Coronary artery (tissue), 2 donors: ENCODE results near the gene JSRP1.

Experiments
- DNase-seq: peaks from one replicate; pipeline ENCODE4 v3.0.0-alpha.2; 2017; ENCODE audit warnings: low spot score
- H3K27ac ChIP-seq, 2 donors: fragments of 200-600 bp; sonication (generic); one replicate each; pipeline ENCODE4 v1.5.1; 2016 to 2019
- H3K4me3 ChIP-seq: fragments of 200-600 bp; sonication (generic); 2 replicates; pipeline ENCODE4 v1.5.1; 2016; ENCODE audit warnings: mild to moderate bottlenecking, moderate library complexity
- CTCF ChIP-seq: fragments of 200-600 bp; sonication (generic); IDR thresholded peaks from one replicate; pipeline ENCODE4 v1.5.1; 2019; ENCODE audit warnings: antibody characterized with exemption

Gene JSRP1

GRCh38 chr19:2247433-2248101, 8.7 kb downstream of the JSRP1 start:
- no peak for DNase-seq
- Histone ChIP-seq H3K4me3 (no peak overlapping the region), H3K27ac (no peak overlapping the region)
- no peak for TF ChIP-seq CTCF

- TF ChIP-seq CTCF, result no peak
- no peak for DNase-seq
These were observed 9.3 kb downstream of the JSRP1 start for GRCh38 chr19:2246801-2247361.

GRCh38 chr19:2246014-2246620, 10.1 kb downstream of the JSRP1 start:
- no peak for DNase-seq
- TF ChIP-seq CTCF, result no peak
- Histone ChIP-seq H3K27ac (no peak overlapping the region), H3K4me3 (no peak overlapping the region)

More at GRCh38 chr19:2246801-2247361, 9.3 kb downstream of the JSRP1 start:
- no peak overlapping the region for H3K27ac ChIP-seq
- H3K4me3 ChIP-seq, result no peak overlapping the region

GRCh38 chr19:2245273-2245672, 10.9 kb downstream of the JSRP1 start:
- no peak for TF ChIP-seq CTCF
- DNase-seq, result no peak
- no peak overlapping the region for H3K4me3 ChIP-seq
- H3K27ac ChIP-seq, result no peak overlapping the region

GRCh38 chr19:2244486-2244885, 11.7 kb downstream of the JSRP1 start:
- no peak for DNase-seq
- TF ChIP-seq CTCF, result no peak
- Histone ChIP-seq H3K27ac (no peak overlapping the region), H3K4me3 (no peak overlapping the region)

GRCh38 chr19:2244125-2244411, 12.1 kb downstream of the JSRP1 start:
- no peak for DNase-seq
- Histone ChIP-seq H3K27ac (no peak overlapping the region), H3K4me3 (no peak overlapping the region)
- TF ChIP-seq CTCF, result no peak
